GM21825 (cell line): ENCODE results near the gene DRAP1.

Experiments
- ATAC-seq: cut with Tn5 transposase; IDR thresholded peaks from one replicate; pipeline ENCODE4 v1.9.1; 2021; ENCODE audit warnings: mild to moderate bottlenecking, moderate library complexity; ENCODE audit not compliant: unreplicated experiment

Gene DRAP1

GRCh38 chr11:65919141-65919572 lies at the start of gene DRAP1:
Gene DRAP1 (plus strand): TSS chr11:65919426. CDS start chr11:65919502, 76 bp downstream.
- ATAC-seq: peak; percentile 75

- no peak for ATAC-seq
Measured at GRCh38 chr11:65869643-65870306, 49.5 kb upstream of the DRAP1 start.

GRCh38 chr11:65870307-65870658 lies 48.9 kb upstream of the DRAP1 start:
- ATAC-seq: no peak

- no peak for ATAC-seq
Measured at GRCh38 chr11:65870706-65871681, 48.2 kb upstream of the DRAP1 start.

- ATAC-seq: no peak
Measured at GRCh38 chr11:65871811-65872548, 47.2 kb upstream of the DRAP1 start.

GRCh38 chr11:65872586-65873317 lies 46.5 kb upstream of the DRAP1 start, which contains the start of gene EFEMP2:
Gene EFEMP2 (minus strand): TSS chr11:65872800. CDS start chr11:65872354, 446 bp downstream.
- ATAC-seq: no peak

- peak; percentile 64 for ATAC-seq
Measured at GRCh38 chr11:65873318-65874156, 45.7 kb upstream of the DRAP1 start.

- no peak for ATAC-seq
Measured at GRCh38 chr11:65879617-65880016, 39.6 kb upstream of the DRAP1 start, which contains the start of gene CTSW. Gene CTSW (plus strand): TSS chr11:65879837. CDS start chr11:65879855, 18 bp downstream.

- ATAC-seq: no peak
Measured at GRCh38 chr11:65880027-65880426, 39.2 kb upstream of the DRAP1 start.

GRCh38 chr11:65880844-65881421 lies 38.3 kb upstream of the DRAP1 start:
- no peak for ATAC-seq

GRCh38 chr11:65882120-65883057 lies 36.8 kb upstream of the DRAP1 start:
- ATAC-seq: no peak

GRCh38 chr11:65883058-65883761 lies 36.0 kb upstream of the DRAP1 start:
- ATAC-seq: no peak

- no peak for ATAC-seq
Measured at GRCh38 chr11:65883786-65884715, 35.2 kb upstream of the DRAP1 start.

GRCh38 chr11:65884716-65885092 lies 34.5 kb upstream of the DRAP1 start:
- no peak for ATAC-seq

- no peak for ATAC-seq
Measured at GRCh38 chr11:65885231-65885630, 34.0 kb upstream of the DRAP1 start.

- no peak for ATAC-seq
Measured at GRCh38 chr11:65885808-65886536, 33.3 kb upstream of the DRAP1 start.
